GM12878 (cell line): ENCODE measurements around the gene SIM1. TPM values are rescaled to one million over a fixed set of nuclear protein-coding genes. Genes with fewer than 3 reads are reported as not detected.

ENCODE experiments used
- ATAC-seq: fragments of 200-7000 bp; cut with Tn5 transposase; 3 replicates; pipeline ENCODE4 v1.9.1; 2020; ENCODE audit warnings: mild to moderate bottlenecking, moderate library complexity
- BruUV-seq: library from RNA; stranded (reverse); fragments of 400-500 nt; replicated peaks from 2 replicates; lab custom pipeline; 2021; lab: Mats Ljungman, UMichigan
- CTCF ChIA-PET: fragments of 300-600 bp; sonication (Branson Sonifier 250); formaldehyde crosslinking; extraction: SDS; loops from one replicate; lab custom pipeline; 2021; ENCODE audit warnings: inconsistent platforms; lab: Yijun Ruan, JAX
- POLR2A ChIA-PET: fragments of 350-600 bp; formaldehyde crosslinking; extraction: SDS; loops from one replicate; lab custom pipeline; 2021; ENCODE audit warnings: inconsistent platforms; lab: Charles Lee
- RAD21 ChIA-PET: fragments of 300-600 bp; sonication (Branson Sonifier 250); formaldehyde crosslinking; loops from one replicate; lab custom pipeline; 2023; ENCODE audit warnings: antibody characterized with exemption; ENCODE audit not compliant: unreplicated experiment; lab: Charles Lee
- SMC1A ChIA-PET: fragments of 300-600 bp; sonication (Branson Sonifier 250); formaldehyde crosslinking; loops from one replicate; lab custom pipeline; 2023; ENCODE audit not compliant: unreplicated experiment, uncharacterized antibody; lab: Charles Lee
- DNase-seq: peaks from one replicate; pipeline ENCODE4 v3.0.0-alpha.2; 2011; ENCODE audit warnings: low read depth, low spot score
- FAIRE-seq: peaks from 3 replicates; lab custom pipeline; 2011; peaks lifted over from hg19 to GRCh38; lab: Jason Lieb, UNC
- H2AFZ ChIP-seq: 2 replicates; pipeline ENCODE4 v1.6.0; 2011; ENCODE audit warnings: low read depth, low read length, control low read depth; ENCODE audit not compliant: control insufficient read depth
- H3K27ac ChIP-seq: 2 replicates; pipeline ENCODE4 v1.5.1; 2011; ENCODE audit warnings: control low read depth; ENCODE audit not compliant: control insufficient read depth, insufficient read depth
- H3K27me3 ChIP-seq, 2 experiments: replicated peaks in 1 of 2; 2 replicates each; pipeline versions ENCODE4 v1.6.0 to v1.6.1; 2011; ENCODE audit warnings: low read length in 1 of 2; ENCODE audit not compliant: control insufficient read depth in 2 of 2, insufficient read depth in 2 of 2
- H3K36me3 ChIP-seq, 2 experiments: 2 replicates each; pipeline ENCODE4 v1.5.1; 2011; ENCODE audit warnings: low read length in 1 of 2; ENCODE audit not compliant: control insufficient read depth in 2 of 2, insufficient read depth in 2 of 2
- H3K4me1 ChIP-seq: 2 replicates; pipeline ENCODE4 v1.6.1; 2011; ENCODE audit warnings: mild to moderate bottlenecking, low read length, moderate library complexity, mixed read lengths; ENCODE audit not compliant: control insufficient read depth, insufficient read depth
- H3K4me2 ChIP-seq: 2 replicates; pipeline ENCODE4 v1.6.0; 2011; ENCODE audit warnings: control low read depth; ENCODE audit not compliant: control insufficient read depth, insufficient read depth
- H3K4me3 ChIP-seq: fragments of 200-600 bp; sonication (generic); 2 replicates; pipeline ENCODE4 v1.5.1; 2016
- H3K79me2 ChIP-seq: 2 replicates; pipeline ENCODE4 v1.6.0; 2011; ENCODE audit warnings: low read length; ENCODE audit not compliant: control insufficient read depth, insufficient read depth
- H3K9ac ChIP-seq: 2 replicates; pipeline ENCODE4 v1.8.0; 2011; ENCODE audit warnings: low read length, control low read depth, mixed read lengths; ENCODE audit not compliant: control insufficient read depth, insufficient read depth
- H3K9me3 ChIP-seq: replicated peaks from 3 replicates; pipeline ENCODE4 v1.5.1; 2011; ENCODE audit warnings: mild to moderate bottlenecking, low read length; ENCODE audit not compliant: control insufficient read depth, insufficient read depth
- H4K20me1 ChIP-seq: 2 replicates; pipeline ENCODE4 v1.6.0; 2011; ENCODE audit not compliant: control insufficient read depth, insufficient read depth
- ETV6 ChIP-seq, 2 experiments: fragments of 450-650 bp in 1 of 2; IDR thresholded peaks in 1 of 2; conservative IDR thresholded peaks in 1 of 2; 2 replicates each; pipeline ENCODE4 v1.6.1; 2014; ENCODE audit warnings: antibody characterized with exemption in 1 of 2, borderline replicate concordance in 1 of 2, low read depth in 1 of 2, mild to moderate bottlenecking in 1 of 2, moderate library complexity in 1 of 2
- FOS ChIP-seq: IDR thresholded peaks from 3 replicates; pipeline ENCODE4 v1.6.1; 2011; ENCODE audit warnings: borderline replicate concordance; ENCODE audit not compliant: insufficient read length; ENCODE audit errors: extremely low read depth
- FOXK2 ChIP-seq: fragments of 450-650 bp; IDR thresholded peaks from 2 replicates; pipeline ENCODE4 v1.6.1; 2017; ENCODE audit warnings: mild to moderate bottlenecking, moderate library complexity
- GATAD2B ChIP-seq: fragments of 450-650 bp; conservative IDR thresholded peaks from 2 replicates; pipeline ENCODE4 v1.6.1; 2017; ENCODE audit warnings: low read depth, mild to moderate bottlenecking, moderate library complexity
- LARP7 ChIP-seq: fragments of 450-650 bp; IDR thresholded peaks from 2 replicates; pipeline ENCODE4 v1.6.1; 2017; ENCODE audit warnings: mild to moderate bottlenecking
- MYB ChIP-seq: fragments of 150-350 bp; IDR thresholded peaks from 2 replicates; pipeline ENCODE4 v1.6.1; 2014; ENCODE audit warnings: mild to moderate bottlenecking, low read depth, low read length, borderline replicate concordance
- NFYA ChIP-seq: IDR thresholded peaks from 2 replicates; pipeline ENCODE4 v1.6.1; 2011; ENCODE audit warnings: low read depth, mild to moderate bottlenecking, low read length, improper control_type of control experiment, borderline replicate concordance
- RBBP5 ChIP-seq: fragments of 200-600 bp; sonication (generic); conservative IDR thresholded peaks from 2 replicates; pipeline ENCODE4 v1.6.1; 2016
- REST ChIP-seq: IDR thresholded peaks from 2 replicates; pipeline ENCODE4 v1.6.1; 2012; ENCODE audit warnings: mild to moderate bottlenecking, low read depth, low read length
- RFX5 ChIP-seq: IDR thresholded peaks from 2 replicates; pipeline ENCODE4 v1.6.1; 2011; ENCODE audit warnings: low read depth, low read length, improper control_type of control experiment
- SIX5 ChIP-seq: IDR thresholded peaks from 2 replicates; pipeline ENCODE4 v1.6.1; 2011; ENCODE audit warnings: mild to moderate bottlenecking, low read depth, low read length, moderate library complexity; ENCODE audit not compliant: severe bottlenecking
- SREBF2 ChIP-seq: IDR thresholded peaks from 2 replicates; pipeline ENCODE4 v1.6.1; 2012; ENCODE audit warnings: mild to moderate bottlenecking, low read length
- TAF1 ChIP-seq: IDR thresholded peaks from 2 replicates; pipeline ENCODE4 v1.6.1; 2011; ENCODE audit warnings: mild to moderate bottlenecking, low read depth, low read length, borderline replicate concordance
- ZNF274 ChIP-seq: IDR thresholded peaks from one replicate; pipeline ENCODE4 v1.8.0; 2011; ENCODE audit not compliant: insufficient read length, insufficient read depth
- ZNF622 ChIP-seq: fragments of 450-650 bp; IDR thresholded peaks from 2 replicates; pipeline ENCODE4 v1.6.1; 2017; ENCODE audit warnings: mild to moderate bottlenecking, inconsistent platforms
- WGBS: methylation state at CpG from one replicate; pipeline ENCODE4 v1.1.6; 2016; ENCODE audit warnings: low lambda C conversion rate; ENCODE audit not compliant: insufficient replicate concordance, insufficient coverage; ENCODE audit errors: missing lambda C conversion rate; 5-methylcytosine and 5-hydroxymethylcytosine counted together
- in situ Hi-C: fragments of 300-500 bp; cut with MboI; formaldehyde crosslinking; loops from 9 replicates; pipeline ENCODE4 v1.14.3; 2018; ENCODE audit warnings: mixed read lengths
- intact Hi-C: fragments of 100-400 bp; cut with micrococcal nuclease; formaldehyde crosslinking; loops from one replicate; pipeline ENCODE4 v1.14.2; 2022; ENCODE audit not compliant: unreplicated experiment
- polyA plus RNA-seq, 11 experiments: library from polyadenylated mRNA; depleted of rRNA in 4 of 11; unstranded in 6 of 11; stranded (reverse) in 5 of 11; fragments of >200 nt; fragmentation: Nextera tagmentation in 4 of 11; fragmentation: Illumina TruSeq in 1 of 11; extraction: Ambion mirVana in 4 of 11; extraction: Trizol in 1 of 11; gene quantifications; 1 replicate in 1 of 11; 2 replicates in 10 of 11; pipeline versions ENCODE4 v1.2.1 to v1.2.3, GENCODE V29; 2011 to 2016; ENCODE audit warnings: inconsistent platforms in 2 of 11, missing spikeins in 2 of 11, low read depth in 1 of 11
- total RNA-seq, 4 experiments: library from RNA; depleted of rRNA in 3 of 4; stranded (reverse); fragments of >200 nt in 3 of 4; fragmentation: Illumina TruSeq in 1 of 4; extraction: Trizol in 1 of 4; gene quantifications; 2 replicates each; pipeline versions ENCODE4 v1.2.1 to v1.2.3, GENCODE V29; 2013 to 2021

The SIM1 gene
- total and polyA plus RNA-seq, 10 of the 15 experiments (the other 5 are each of a cell fraction or from before 2014, with no cell fraction given), result not detected

- WGBS, result 39% methylated on average over 2 of the region's 2 CpGs
- CTCF ChIA-PET, result interaction anchor here (0.6 to 2.6 kb wide), 12 partner anchors 9 to 381 kb away, joined by 3 to 9 read pairs (median 4); no protein-coding TSS in a partner anchor
- Histone ChIP-seq H3K9ac (no peak overlapping the region), H3K27me3 (no peaks in the 10 kb centered on the region), H3K4me1 (no peaks in the 10 kb centered on the region), H4K20me1 (no peaks in the 10 kb centered on the region), H2AFZ (no peak overlapping the region), H3K27ac (no peak overlapping the region), H3K9me3 (no peaks in the 10 kb centered on the region), H3K4me3 (no peak overlapping the region), H3K79me2 (no peaks in the 10 kb centered on the region), H3K4me2 (no peak overlapping the region), H3K36me3 (no peaks in the 10 kb centered on the region)
- POLR2A ChIA-PET, result no interaction called here
- no peak for FAIRE-seq
- SMC1A ChIA-PET, result interaction anchor here (0.6 to 2.2 kb wide), 7 partner anchors 9 to 899 kb away, joined by 3 to 10 read pairs (median 5); no protein-coding TSS in a partner anchor
- in situ Hi-C loops (loop anchor here (5.0 kb wide), 1 partner anchor 480 kb away; no protein-coding TSS in a partner anchor), intact Hi-C loops (no loop called here)
- BruUV-seq, result no TSS peak
- DNase-seq, result no peak
- TF ChIP-seq LARP7 (no peak), ETV6 (conservative IDR thresholded peaks at IDR 0.05 in 1 of 2, IDR thresholded peaks at IDR 0.05 in 1 of 2; ENCODE audit: borderline replicate concordance in 1 of 2, low read depth in 1 of 2) (no peak), RBBP5 (no peak), RFX5 (no peak), ZNF274 (no peak), FOS (no peak), SREBF2 (no peak), REST (no peak), SIX5 (no peak), FOXK2 (no peak), NFYA (no peak), GATAD2B (no peak), MYB (no peak), ZNF622 (no peak), TAF1 (no peak)
- RAD21 ChIA-PET, result interaction anchor here (0.8 to 1.5 kb wide), 6 partner anchors 9 to 371 kb away, joined by 3 to 5 read pairs (median 4); no protein-coding TSS in a partner anchor
- no peak for ATAC-seq
Measured at GRCh38 chr6:100482698-100483097, 18.0 kb upstream of the SIM1 start.
